Neural cell (in vitro differentiated cells): ENCODE results near the gene FBLN7. TPM values are rescaled to one million over a fixed set of nuclear protein-coding genes. Genes with fewer than 3 reads are reported as not detected.

Experiments used
- H2AFZ ChIP-seq: fragments of 200-600, 300-800 bp; sonication (generic), shearing (Covaris generic); 2 replicates; pipeline ENCODE4 v1.6.0; 2014; ENCODE audit warnings: low read depth, mild to moderate bottlenecking, antibody characterized with exemption, low read length, moderate library complexity
- H3F3A ChIP-seq: fragments of 200-600 bp; shearing (Covaris generic); 2 replicates; pipeline ENCODE4 v1.6.1; 2016; ENCODE audit warnings: mild to moderate bottlenecking, moderate library complexity, mixed read lengths, antibody characterized with exemption, low read length; ENCODE audit not compliant: insufficient read depth, poor library complexity, severe bottlenecking
- H3K27ac ChIP-seq: fragments of 200-600, 300-800 bp; sonication (generic), shearing (Covaris generic); 2 replicates; pipeline ENCODE4 v1.5.1; 2014; ENCODE audit warnings: mild to moderate bottlenecking, low read length, moderate library complexity
- H3K27me3 ChIP-seq: fragments of 300-800, 200-600 bp; sonication (generic), shearing (Covaris generic); 2 replicates; pipeline ENCODE4 v1.6.0; 2014; ENCODE audit warnings: mild to moderate bottlenecking, low read depth, low read length, moderate library complexity; ENCODE audit not compliant: insufficient read depth
- H3K36me3 ChIP-seq: fragments of 300-800, 200-600 bp; sonication (generic), shearing (Covaris generic); 2 replicates; pipeline ENCODE4 v1.5.1; 2014; ENCODE audit warnings: mild to moderate bottlenecking, antibody characterized with exemption, low read length, moderate library complexity; ENCODE audit not compliant: insufficient read depth
- H3K4me2 ChIP-seq: fragments of 300-800, 200-600 bp; sonication (generic), shearing (Covaris generic); 2 replicates; pipeline ENCODE4 v1.6.0; 2014; ENCODE audit warnings: mild to moderate bottlenecking, low read length
- H3K4me3 ChIP-seq: fragments of 300-800, 200-600 bp; sonication (generic), shearing (Covaris generic); 2 replicates; pipeline ENCODE4 v1.5.1; 2014; ENCODE audit warnings: mild to moderate bottlenecking, low read length, moderate library complexity
- H3K79me2 ChIP-seq: fragments of 200-600 bp; shearing (Covaris generic); replicated peaks from 2 replicates; pipeline ENCODE4 v1.6.0; 2014; ENCODE audit warnings: mild to moderate bottlenecking, low read length, moderate library complexity; ENCODE audit not compliant: insufficient read depth
- H3K9ac ChIP-seq: fragments of 300-800, 200-600 bp; sonication (generic), shearing (Covaris generic); 2 replicates; pipeline ENCODE4 v1.6.1; 2016; ENCODE audit warnings: mild to moderate bottlenecking, low read length, mixed read lengths
- H3K9me2 ChIP-seq: fragments of 200-600 bp; shearing (Covaris generic); 2 replicates; pipeline ENCODE4 v1.6.1; 2016; ENCODE audit warnings: mild to moderate bottlenecking, low read length, mixed read lengths; ENCODE audit not compliant: insufficient read depth
- H3K9me3 ChIP-seq: fragments of 200-600, 300-800 bp; sonication (generic), shearing (Covaris generic); 2 replicates; pipeline ENCODE4 v1.6.1; 2016; ENCODE audit warnings: mild to moderate bottlenecking, mixed run types, low read length, moderate library complexity, mixed read lengths
- H4K20me1 ChIP-seq: fragments of 200-600 bp; shearing (Covaris generic); 2 replicates; pipeline ENCODE4 v1.6.1; 2016; ENCODE audit warnings: mild to moderate bottlenecking, mixed run types; ENCODE audit not compliant: insufficient read depth
- EP300 ChIP-seq: fragments of 450-650 bp; conservative IDR thresholded peaks from 2 replicates; pipeline ENCODE4 v1.6.1; 2014; ENCODE audit warnings: antibody characterized with exemption, mild to moderate bottlenecking, moderate library complexity; ENCODE audit not compliant: poor library complexity, severe bottlenecking
- EZH2 ChIP-seq: fragments of 200-600, 300-800 bp; shearing (Covaris generic), sonication (generic); IDR thresholded peaks from 2 replicates; pipeline ENCODE4 v1.6.1; 2014; ENCODE audit warnings: antibody characterized with exemption, low read length, borderline replicate concordance, mild to moderate bottlenecking; ENCODE audit not compliant: insufficient read depth, poor library complexity, severe bottlenecking
- MXI1 ChIP-seq: fragments of 450-650 bp; conservative IDR thresholded peaks from 2 replicates; pipeline ENCODE4 v1.6.1; 2014; ENCODE audit warnings: antibody characterized with exemption, mild to moderate bottlenecking; ENCODE audit not compliant: poor library complexity, severe bottlenecking
- POLR2AphosphoS5 ChIP-seq: IDR thresholded peaks from 2 replicates; pipeline ENCODE4 v1.6.1; 2012
- RAD21 ChIP-seq: fragments of 450-650 bp; conservative IDR thresholded peaks from 2 replicates; pipeline ENCODE4 v1.6.1; 2014; ENCODE audit warnings: antibody characterized with exemption, mild to moderate bottlenecking, moderate library complexity
- SMC3 ChIP-seq: fragments of 450-650 bp; conservative IDR thresholded peaks from 2 replicates; pipeline ENCODE4 v1.6.1; 2014; ENCODE audit warnings: antibody characterized with exemption, mild to moderate bottlenecking, moderate library complexity; ENCODE audit not compliant: poor library complexity
- TAF1 ChIP-seq: IDR thresholded peaks from 2 replicates; pipeline ENCODE4 v1.6.1; 2012; ENCODE audit warnings: low read depth
- polyA plus RNA-seq: library from polyadenylated mRNA; depleted of rRNA; stranded (reverse); fragments of >200 nt; gene quantifications from 2 replicates; pipeline ENCODE4 v1.2.3, GENCODE V29; 2014
- TF ChIP-seq, protein P1 (sequence below): IDR thresholded peaks from 2 replicates; pipeline ENCODE4 v1.6.1; 2012; ENCODE audit warnings: borderline replicate concordance
- TF ChIP-seq, protein P2 (sequence below): fragments of 450-650 bp; IDR thresholded peaks from 2 replicates; pipeline ENCODE4 v1.5.1; 2014; ENCODE audit warnings: antibody characterized with exemption, mild to moderate bottlenecking, moderate library complexity; ENCODE audit not compliant: poor library complexity, severe bottlenecking

Gene FBLN7
- polyA plus RNA-seq, 1 donor from 2014 or later: not detected

DNA sequence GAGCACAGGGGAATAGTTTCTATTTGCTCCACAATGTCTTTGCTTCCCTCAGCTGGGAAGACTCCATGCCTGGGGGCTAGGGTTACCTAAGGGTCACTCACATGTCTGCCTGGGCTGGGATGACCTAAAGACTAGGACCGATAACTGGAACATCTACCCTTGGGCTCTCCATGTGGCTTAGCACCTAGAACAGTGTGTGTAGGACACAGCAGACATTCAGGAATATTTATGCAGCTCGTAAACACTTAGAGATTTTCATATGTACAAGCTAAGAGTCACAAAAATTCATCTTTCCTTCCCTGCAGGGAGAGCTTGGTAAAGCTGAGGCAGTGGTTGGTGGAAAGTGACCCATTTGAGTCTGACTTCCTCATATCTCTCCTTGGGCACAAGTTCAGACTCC, 55.8 kb downstream of the FBLN7 start:
- Histone ChIP-seq H3K79me2 (no peaks in the 10 kb centered on the region), H3K4me3 (no peak overlapping the region), H3F3A (no peaks in the 10 kb centered on the region), H3K9me2 (no peaks in the 10 kb centered on the region), H3K9me3 (no peaks in the 10 kb centered on the region), H3K4me2 (no peak overlapping the region), H4K20me1 (no peaks in the 10 kb centered on the region), H3K9ac (no peak overlapping the region), H3K27ac (no peak overlapping the region), H2AFZ (no peak overlapping the region), H3K36me3 (no peaks in the 10 kb centered on the region), H3K27me3 (no peaks in the 10 kb centered on the region)
- TF ChIP-seq SMC3: no peak
- TF ChIP-seq, protein P1, sequence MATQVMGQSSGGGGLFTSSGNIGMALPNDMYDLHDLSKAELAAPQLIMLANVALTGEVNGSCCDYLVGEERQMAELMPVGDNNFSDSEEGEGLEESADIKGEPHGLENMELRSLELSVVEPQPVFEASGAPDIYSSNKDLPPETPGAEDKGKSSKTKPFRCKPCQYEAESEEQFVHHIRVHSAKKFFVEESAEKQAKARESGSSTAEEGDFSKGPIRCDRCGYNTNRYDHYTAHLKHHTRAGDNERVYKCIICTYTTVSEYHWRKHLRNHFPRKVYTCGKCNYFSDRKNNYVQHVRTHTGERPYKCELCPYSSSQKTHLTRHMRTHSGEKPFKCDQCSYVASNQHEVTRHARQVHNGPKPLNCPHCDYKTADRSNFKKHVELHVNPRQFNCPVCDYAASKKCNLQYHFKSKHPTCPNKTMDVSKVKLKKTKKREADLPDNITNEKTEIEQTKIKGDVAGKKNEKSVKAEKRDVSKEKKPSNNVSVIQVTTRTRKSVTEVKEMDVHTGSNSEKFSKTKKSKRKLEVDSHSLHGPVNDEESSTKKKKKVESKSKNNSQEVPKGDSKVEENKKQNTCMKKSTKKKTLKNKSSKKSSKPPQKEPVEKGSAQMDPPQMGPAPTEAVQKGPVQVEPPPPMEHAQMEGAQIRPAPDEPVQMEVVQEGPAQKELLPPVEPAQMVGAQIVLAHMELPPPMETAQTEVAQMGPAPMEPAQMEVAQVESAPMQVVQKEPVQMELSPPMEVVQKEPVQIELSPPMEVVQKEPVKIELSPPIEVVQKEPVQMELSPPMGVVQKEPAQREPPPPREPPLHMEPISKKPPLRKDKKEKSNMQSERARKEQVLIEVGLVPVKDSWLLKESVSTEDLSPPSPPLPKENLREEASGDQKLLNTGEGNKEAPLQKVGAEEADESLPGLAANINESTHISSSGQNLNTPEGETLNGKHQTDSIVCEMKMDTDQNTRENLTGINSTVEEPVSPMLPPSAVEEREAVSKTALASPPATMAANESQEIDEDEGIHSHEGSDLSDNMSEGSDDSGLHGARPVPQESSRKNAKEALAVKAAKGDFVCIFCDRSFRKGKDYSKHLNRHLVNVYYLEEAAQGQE: no peak
- no peak for TF ChIP-seq EP300
- TF ChIP-seq, protein P2, sequence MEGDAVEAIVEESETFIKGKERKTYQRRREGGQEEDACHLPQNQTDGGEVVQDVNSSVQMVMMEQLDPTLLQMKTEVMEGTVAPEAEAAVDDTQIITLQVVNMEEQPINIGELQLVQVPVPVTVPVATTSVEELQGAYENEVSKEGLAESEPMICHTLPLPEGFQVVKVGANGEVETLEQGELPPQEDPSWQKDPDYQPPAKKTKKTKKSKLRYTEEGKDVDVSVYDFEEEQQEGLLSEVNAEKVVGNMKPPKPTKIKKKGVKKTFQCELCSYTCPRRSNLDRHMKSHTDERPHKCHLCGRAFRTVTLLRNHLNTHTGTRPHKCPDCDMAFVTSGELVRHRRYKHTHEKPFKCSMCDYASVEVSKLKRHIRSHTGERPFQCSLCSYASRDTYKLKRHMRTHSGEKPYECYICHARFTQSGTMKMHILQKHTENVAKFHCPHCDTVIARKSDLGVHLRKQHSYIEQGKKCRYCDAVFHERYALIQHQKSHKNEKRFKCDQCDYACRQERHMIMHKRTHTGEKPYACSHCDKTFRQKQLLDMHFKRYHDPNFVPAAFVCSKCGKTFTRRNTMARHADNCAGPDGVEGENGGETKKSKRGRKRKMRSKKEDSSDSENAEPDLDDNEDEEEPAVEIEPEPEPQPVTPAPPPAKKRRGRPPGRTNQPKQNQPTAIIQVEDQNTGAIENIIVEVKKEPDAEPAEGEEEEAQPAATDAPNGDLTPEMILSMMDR: no peak
- TF ChIP-seq MXI1: no peak
- no peak for TF ChIP-seq TAF1

DNA sequence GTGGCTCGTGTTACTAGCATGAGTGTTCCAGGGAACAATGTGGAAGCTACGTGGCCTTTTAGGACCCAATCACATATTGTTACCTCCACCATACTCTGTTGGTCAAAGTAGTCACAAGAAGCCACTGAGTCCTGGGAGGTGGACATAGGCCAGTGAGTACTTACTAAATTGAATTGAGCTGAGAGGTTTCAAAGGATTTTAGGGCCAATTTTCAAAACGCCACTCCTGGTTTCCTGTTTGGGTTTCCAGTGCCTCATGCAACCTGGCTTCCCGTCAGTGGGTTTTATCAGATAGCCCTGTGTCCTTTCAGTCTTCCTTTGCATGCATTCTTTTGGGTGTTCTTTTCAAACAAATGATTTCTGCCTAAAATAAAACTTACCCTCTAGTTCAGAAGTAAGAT, 56.3 kb downstream of the FBLN7 start:
- H3K79me2 ChIP-seq: no peaks in the 10 kb centered on the region
- H3K27ac ChIP-seq: no peak overlapping the region
- H3K9ac ChIP-seq: no peak overlapping the region
- no peaks in the 10 kb centered on the region for H3K9me2 ChIP-seq
- H4K20me1 ChIP-seq: no peaks in the 10 kb centered on the region
- no peak overlapping the region for H3K4me3 ChIP-seq
- no peaks in the 10 kb centered on the region for H3K27me3 ChIP-seq
- no peak overlapping the region for H2AFZ ChIP-seq
- H3K4me2 ChIP-seq: no peak overlapping the region
- H3K36me3 ChIP-seq: no peaks in the 10 kb centered on the region
- H3F3A ChIP-seq: no peaks in the 10 kb centered on the region
- H3K9me3 ChIP-seq: no peaks in the 10 kb centered on the region
- TF ChIP-seq MXI1 (no peak), RAD21 (no peak), SMC3 (no peak), POLR2AphosphoS5 (no peak), TAF1 (no peak), EP300 (no peak), EZH2 (no peak)
- TF ChIP-seq, protein P2: no peak
- TF ChIP-seq, protein P1: no peak
